Activated CD8-positive, alpha-beta memory T cell treated with anti-CD3 and anti-CD28 coated beads for 4 hours (primary cell): Measurements from ENCODE around the gene ZMPSTE24.

Experiments
- DNase-seq, 2 donors: peaks; one replicate each; pipeline ENCODE4 v3.0.0-alpha.2; 2020; ENCODE audit warnings: low read depth in 2 of 2

Gene ZMPSTE24

GRCh38 chr1:40258445-40258769, 371 bp downstream of the ZMPSTE24 start:
- peak in 1 of 2 donors; percentile 1 for DNase-seq

GRCh38 chr1:40264354-40264781, 6.3 kb downstream of the ZMPSTE24 start:
- no peak for DNase-seq

GRCh38 chr1:40265298-40265697, 7.3 kb downstream of the ZMPSTE24 start:
- no peak for DNase-seq

GRCh38 chr1:40265919-40266318, 7.9 kb downstream of the ZMPSTE24 start:
- DNase-seq = no peak

GRCh38 chr1:40266786-40267535, 8.9 kb downstream of the ZMPSTE24 start:
- no peak for DNase-seq

- no peak for DNase-seq
These were observed 9.7 kb downstream of the ZMPSTE24 start for GRCh38 chr1:40267767-40268187.

- DNase-seq = no peak
These were observed 10.2 kb downstream of the ZMPSTE24 start for GRCh38 chr1:40268211-40268610.

GRCh38 chr1:40270152-40270834, 12.3 kb downstream of the ZMPSTE24 start:
- no peak for DNase-seq

GRCh38 chr1:40272653-40273213, 14.7 kb downstream of the ZMPSTE24 start:
- DNase-seq = no peak

GRCh38 chr1:40273547-40274166, 15.6 kb downstream of the ZMPSTE24 start:
- no peak for DNase-seq

- no peak for DNase-seq
These were observed 16.3 kb downstream of the ZMPSTE24 start for GRCh38 chr1:40274331-40274730.

- DNase-seq = no peak
These were observed 18.1 kb downstream of the ZMPSTE24 start for GRCh38 chr1:40276122-40276521.

GRCh38 chr1:40281853-40282252, 23.8 kb downstream of the ZMPSTE24 start:
- DNase-seq = no peak

GRCh38 chr1:40291293-40291692, 33.3 kb downstream of the ZMPSTE24 start:
- DNase-seq = no peak

- DNase-seq = no peak
These were observed 41.6 kb downstream of the ZMPSTE24 start for GRCh38 chr1:40299366-40300248.

- DNase-seq = no peak
These were observed 42.2 kb downstream of the ZMPSTE24 start for GRCh38 chr1:40300249-40300567.

GRCh38 chr1:40300651-40301050, 42.6 kb downstream of the ZMPSTE24 start:
- DNase-seq = no peak

GRCh38 chr1:40301066-40301465, 43.0 kb downstream of the ZMPSTE24 start:
- DNase-seq = no peak

- DNase-seq = no peak
These were observed 43.7 kb downstream of the ZMPSTE24 start for GRCh38 chr1:40301541-40302299.

- DNase-seq = no peak
These were observed 44.4 kb downstream of the ZMPSTE24 start for GRCh38 chr1:40302475-40302874.
